Upper lobe of right lung (tissue), 1 donor: ENCODE measurements around the gene SLC26A1. TPM values are rescaled to one million over a fixed set of nuclear protein-coding genes. Genes with fewer than 3 reads are reported as not detected.

Experiments used
- total RNA-seq: library from RNA; stranded (reverse); fragmentation: NEBNext Ultra II Directional; extraction: Animal tissue kit (Norgen Biotek cat#: 25700); gene quantifications from one replicate; pipeline ENCODE4 v1.2.1, GENCODE V29; 2021
- donor health status: DM: no; HTN: yes; CAD: no; lungs with severe emphysema.

Gene SLC26A1
- total RNA-seq, 1 donor from 2014 or later = 0.20 TPM

Other genes starting within 250 kb of the SLC26A1 start
- 5.2 TPM for gene CPLX1, start 167.3 kb downstream of the SLC26A1 start, total RNA-seq
- gene GAK, start 61.1 kb downstream of the SLC26A1 start, total RNA-seq = 138 TPM
- gene TMEM175, start 60.9 kb downstream of the SLC26A1 start, total RNA-seq = 42.4 TPM
- gene DGKQ, start 19.8 kb downstream of the SLC26A1 start, total RNA-seq = 19.1 TPM
- gene IDUA, start 6.4 kb downstream of the SLC26A1 start, total RNA-seq = 49.2 TPM
- gene FGFRL1, start 18.2 kb upstream of the SLC26A1 start, total RNA-seq = 25.2 TPM
- 6.9 TPM for gene RNF212, start 120.2 kb upstream of the SLC26A1 start, total RNA-seq
- gene SPON2, start 179.2 kb upstream of the SLC26A1 start, total RNA-seq = 43.9 TPM